Activated gamma-delta T cell treated with anti-CD3 and anti-CD28 coated beads, Interleukin-2, amount 50 U/mL, for 16 hours (primary cell): ENCODE results near the gene CAPN5.

ENCODE experiments used
- DNase-seq: peaks from one replicate; pipeline ENCODE4 v3.0.0-alpha.2; 2020; ENCODE audit warnings: low read depth

Gene CAPN5

GRCh38 chr11:77100166-77101042 lies 33.6 kb downstream of the CAPN5 start:
- DNase-seq = no peak

- DNase-seq = no peak
Measured at GRCh38 chr11:77101043-77101537, 34.3 kb downstream of the CAPN5 start.

GRCh38 chr11:77102246-77103210 lies 35.8 kb downstream of the CAPN5 start, which contains the start of gene OMP:
Gene OMP, plus strand, starts transcription at chr11:77102840. Its CDS starts 0 bp downstream, at chr11:77102840.
- no peak for DNase-seq

GRCh38 chr11:77103319-77103718 lies 36.5 kb downstream of the CAPN5 start:
- DNase-seq = no peak

- no peak for DNase-seq
Measured at GRCh38 chr11:77104727-77105126, 38.0 kb downstream of the CAPN5 start.

- DNase-seq = no peak
Measured at GRCh38 chr11:77106321-77106720, 39.5 kb downstream of the CAPN5 start.

GRCh38 chr11:77106759-77107158 lies 40.0 kb downstream of the CAPN5 start:
- DNase-seq = no peak

GRCh38 chr11:77107950-77108349 lies 41.2 kb downstream of the CAPN5 start:
- DNase-seq = no peak

GRCh38 chr11:77108436-77108835 lies 41.7 kb downstream of the CAPN5 start:
- no peak for DNase-seq

GRCh38 chr11:77109236-77110019 lies 42.7 kb downstream of the CAPN5 start:
- DNase-seq = no peak

- no peak for DNase-seq
Measured at GRCh38 chr11:77110836-77111235, 44.1 kb downstream of the CAPN5 start.

- DNase-seq = no peak
Measured at GRCh38 chr11:77111277-77111676, 44.5 kb downstream of the CAPN5 start.

GRCh38 chr11:77111946-77112345 lies 45.2 kb downstream of the CAPN5 start:
- DNase-seq = no peak

GRCh38 chr11:77112641-77113381 lies 46.0 kb downstream of the CAPN5 start:
- no peak for DNase-seq

- no peak for DNase-seq
Measured at GRCh38 chr11:77113382-77114088, 46.8 kb downstream of the CAPN5 start.

GRCh38 chr11:77114089-77114463 lies 47.3 kb downstream of the CAPN5 start:
- DNase-seq = no peak

- DNase-seq = no peak
Measured at GRCh38 chr11:77115181-77115611, 48.4 kb downstream of the CAPN5 start.

GRCh38 chr11:77115956-77116355 lies 49.2 kb downstream of the CAPN5 start:
- DNase-seq = no peak

GRCh38 chr11:77117492-77117891 lies 50.7 kb downstream of the CAPN5 start:
- no peak for DNase-seq

- no peak for DNase-seq
Measured at GRCh38 chr11:77118086-77118485, 51.3 kb downstream of the CAPN5 start.
